Activated naive CD8-positive, alpha-beta T cell (primary cell): ENCODE data around the gene BTBD6.
"Not testable (repeated sequence)": the region's sequence is repeated elsewhere in the genome, so short reads cannot be mapped to it uniquely, and the experiment has no call there.

ENCODE experiments used
- H3K27ac Mint-ChIP-seq: one replicate; pipeline ENCODE4 v1.8.0; 2021; ENCODE audit warnings: mixed read lengths
- H3K27me3 Mint-ChIP-seq: one replicate; pipeline ENCODE4 v1.8.0; 2021; ENCODE audit warnings: mixed read lengths
- H3K36me3 Mint-ChIP-seq: one replicate; pipeline ENCODE4 v1.8.0; 2021; ENCODE audit warnings: mixed read lengths
- H3K4me1 Mint-ChIP-seq: one replicate; pipeline ENCODE4 v1.8.0; 2021; ENCODE audit warnings: low read depth, mixed read lengths
- H3K4me3 Mint-ChIP-seq: one replicate; pipeline ENCODE4 v1.8.0; 2021; ENCODE audit warnings: mild to moderate bottlenecking, mixed read lengths
- H3K9me3 Mint-ChIP-seq: one replicate; pipeline ENCODE4 v1.8.0; 2021; ENCODE audit warnings: low read depth, mixed read lengths

Gene BTBD6

GRCh38 chr14:105283899-105284298 lies 35.6 kb downstream of the BTBD6 start:
- no peaks in the 10 kb centered on the region for H3K36me3 Mint-ChIP-seq
- H3K4me1 Mint-ChIP-seq, result peaks cover 28% of the 10 kb centered on the region
- H3K27me3 Mint-ChIP-seq, result no peaks in the 10 kb centered on the region
- no peak overlapping the region for H3K4me3 Mint-ChIP-seq
- peak overlapping the region; percentile 54 for H3K27ac Mint-ChIP-seq
- H3K9me3 Mint-ChIP-seq, result no peaks in the 10 kb centered on the region

GRCh38 chr14:105285174-105285573 lies 36.8 kb downstream of the BTBD6 start:
- Mint-ChIP-seq H3K36me3 (no peaks in the 10 kb centered on the region), H3K4me1 (peaks cover 31% of the 10 kb centered on the region), H3K27me3 (no peaks in the 10 kb centered on the region), H3K27ac (no peak overlapping the region), H3K4me3 (no peak overlapping the region), H3K9me3 (no peaks in the 10 kb centered on the region)

- Mint-ChIP-seq H3K9me3 (no peaks in the 10 kb centered on the region), H3K4me1 (peaks cover 39% of the 10 kb centered on the region), H3K4me3 (no peak overlapping the region), H3K27me3 (no peaks in the 10 kb centered on the region), H3K27ac (no peak overlapping the region), H3K36me3 (no peaks in the 10 kb centered on the region)
Observed at GRCh38 chr14:105286759-105287144, 38.4 kb downstream of the BTBD6 start.

GRCh38 chr14:105287249-105288102 lies 39.1 kb downstream of the BTBD6 start:
- Mint-ChIP-seq H3K4me1 (peaks cover 35% of the 10 kb centered on the region), H3K9me3 (no peaks in the 10 kb centered on the region)

GRCh38 chr14:105288936-105289335 lies 40.6 kb downstream of the BTBD6 start:
- not testable (repeated sequence) for H3K27me3 Mint-ChIP-seq, H3K4me3 Mint-ChIP-seq, H3K9me3 Mint-ChIP-seq, H3K27ac Mint-ChIP-seq, H3K36me3 Mint-ChIP-seq
- peaks cover 43% of the 10 kb centered on the region for H3K4me1 Mint-ChIP-seq

More at GRCh38 chr14:105287249-105288102, 39.1 kb downstream of the BTBD6 start:
- Mint-ChIP-seq H3K36me3 (no peaks in the 10 kb centered on the region), H3K27ac (no peak overlapping the region), H3K4me3 (no peak overlapping the region), H3K27me3 (no peaks in the 10 kb centered on the region)

- Mint-ChIP-seq H3K27ac (peak overlapping the region; percentile 46), H3K36me3 (no peaks in the 10 kb centered on the region), H3K27me3 (no peaks in the 10 kb centered on the region), H3K9me3 (no peaks in the 10 kb centered on the region), H3K4me3 (no peak overlapping the region), H3K4me1 (peaks cover 43% of the 10 kb centered on the region)
Observed at GRCh38 chr14:105290621-105291346, 42.5 kb downstream of the BTBD6 start.

- H3K9me3 Mint-ChIP-seq, result no peaks in the 10 kb centered on the region
- H3K4me3 Mint-ChIP-seq, result peak overlapping the region; percentile 63
- H3K27me3 Mint-ChIP-seq, result no peaks in the 10 kb centered on the region
- peak overlapping the region; percentile 28 for H3K27ac Mint-ChIP-seq
- H3K36me3 Mint-ChIP-seq, result no peaks in the 10 kb centered on the region
- H3K4me1 Mint-ChIP-seq, result peaks cover 43% of the 10 kb centered on the region
Observed at GRCh38 chr14:105292826-105293711, 44.7 kb downstream of the BTBD6 start.

GRCh38 chr14:105294142-105294597 lies 45.8 kb downstream of the BTBD6 start:
- Mint-ChIP-seq H3K4me1 (peaks cover 47% of the 10 kb centered on the region), H3K27ac (peak overlapping the region; percentile 59), H3K27me3 (no peaks in the 10 kb centered on the region), H3K9me3 (no peaks in the 10 kb centered on the region), H3K4me3 (peak overlapping the region; percentile 63), H3K36me3 (no peaks in the 10 kb centered on the region)

- H3K36me3 Mint-ChIP-seq, H3K9me3 Mint-ChIP-seq, H3K27ac Mint-ChIP-seq, H3K4me3 Mint-ChIP-seq, H3K27me3 Mint-ChIP-seq: not testable (repeated sequence)
- H3K4me1 Mint-ChIP-seq, result peaks cover 42% of the 10 kb centered on the region
Observed at GRCh38 chr14:105297311-105297710, 49.0 kb downstream of the BTBD6 start.

GRCh38 chr14:105299654-105300541 lies 51.6 kb downstream of the BTBD6 start:
- no peaks in the 10 kb centered on the region for H3K36me3 Mint-ChIP-seq
- peaks cover 29% of the 10 kb centered on the region for H3K4me1 Mint-ChIP-seq
- H3K27ac Mint-ChIP-seq, result peak overlapping the region; percentile 88
- H3K4me3 Mint-ChIP-seq, result peak overlapping the region; percentile 92
- no peaks in the 10 kb centered on the region for H3K27me3 Mint-ChIP-seq
- H3K9me3 Mint-ChIP-seq, result no peaks in the 10 kb centered on the region
